Gastrocnemius medialis (tissue), 4 donors: Measurements from ENCODE around the gene XPO5. TPM values are rescaled to one million over a fixed set of nuclear protein-coding genes. Genes with fewer than 3 reads are reported as not detected.
"Not testable (repeated sequence)": the region's sequence is repeated elsewhere in the genome, so short reads cannot be mapped to it uniquely, and the experiment has no call there.

Experiments used
- ATAC-seq, 2 donors: fragments of 150-250 bp; one replicate each; pipeline ENCODE4 v1.9.1; 2016
- DNase-seq, 2 donors: peaks; one replicate each; pipeline ENCODE4 v3.0.0-alpha.2; 2019
- H3K27ac ChIP-seq, 4 donors: fragments of 200-600 bp; sonication (generic); 1 replicate in 1 of 4; 2 replicates in 3 of 4; pipeline ENCODE4 v1.5.1; 2016 to 2018; ENCODE audit warnings: mild to moderate bottlenecking in 2 of 4, moderate library complexity in 1 of 4
- H3K27me3 ChIP-seq, 3 donors: fragments of 200-600 bp; sonication (generic) in 2 of 3; 1 replicate in 1 of 3; 2 replicates in 2 of 3; pipeline versions ENCODE4 v1.5.1 to v1.6.0; 2016 to 2019; ENCODE audit warnings: mild to moderate bottlenecking in 1 of 3, moderate library complexity in 1 of 3
- H3K36me3 ChIP-seq, 2 donors: fragments of 200-600 bp; sonication (generic) in 1 of 2; one replicate each; pipeline ENCODE4 v1.5.1; 2017 to 2018
- H3K4me1 ChIP-seq, 2 donors: fragments of 200-600 bp; sonication (generic) in 1 of 2; one replicate each; pipeline ENCODE4 v1.5.1; 2016 to 2017; ENCODE audit warnings: mild to moderate bottlenecking in 2 of 2
- H3K4me3 ChIP-seq, 4 donors: fragments of 200-600 bp; sonication (generic) in 3 of 4; 1 replicate in 1 of 4; 2 replicates in 3 of 4; pipeline ENCODE4 v1.5.1; 2016 to 2019; ENCODE audit warnings: mild to moderate bottlenecking in 2 of 4
- H3K9me3 ChIP-seq, 3 donors: fragments of 200-600 bp; sonication (generic) in 2 of 3; 1 replicate in 1 of 3; 2 replicates in 2 of 3; pipeline ENCODE4 v1.5.1; 2016 to 2019
- POLR2A ChIP-seq, 2 donors: fragments of 450-650 bp; IDR thresholded peaks; one replicate each; pipeline ENCODE4 v1.6.1; 2017; ENCODE audit warnings: antibody characterized with exemption in 2 of 2, mild to moderate bottlenecking in 2 of 2, moderate library complexity in 2 of 2
- in situ Hi-C, 4 donors: fragments of 200-750 bp; cut with MboI; loops; one replicate each; pipeline versions ENCODE4 v1.15.0 to v1.8.0; 2017; ENCODE audit warnings: low sequenced_read_pairs in 4 of 4
- intact Hi-C: fragments of 100-400 bp; cut with DNase I; formaldehyde crosslinking; loops from one replicate; pipeline ENCODE4 v1.15.1; 2023; ENCODE audit warnings: low total_unique reads
- total RNA-seq, 4 donors: library from RNA; depleted of rRNA; stranded (reverse); fragments of >200 nt; gene quantifications; one replicate each; pipeline versions ENCODE4 v1.1.0 to v1.2.3, GENCODE V29; 2016
- TF ChIP-seq, protein P1 (sequence below), 5 experiments: fragments of 450-650 bp in 3 of 5; fragments of 200-600 bp in 2 of 5; sonication (generic) in 2 of 5; IDR thresholded peaks in 4 of 5; conservative IDR thresholded peaks in 1 of 5; 1 replicate in 4 of 5; 2 replicates in 1 of 5; pipeline ENCODE4 v1.5.1; 2016 to 2019; ENCODE audit warnings: antibody characterized with exemption in 5 of 5, mild to moderate bottlenecking in 3 of 5, moderate library complexity in 3 of 5

The XPO5 gene
- total RNA-seq, 4 donors from 2014 or later, result 11.8 to 21.8 (median 16.6) TPM

DNA sequence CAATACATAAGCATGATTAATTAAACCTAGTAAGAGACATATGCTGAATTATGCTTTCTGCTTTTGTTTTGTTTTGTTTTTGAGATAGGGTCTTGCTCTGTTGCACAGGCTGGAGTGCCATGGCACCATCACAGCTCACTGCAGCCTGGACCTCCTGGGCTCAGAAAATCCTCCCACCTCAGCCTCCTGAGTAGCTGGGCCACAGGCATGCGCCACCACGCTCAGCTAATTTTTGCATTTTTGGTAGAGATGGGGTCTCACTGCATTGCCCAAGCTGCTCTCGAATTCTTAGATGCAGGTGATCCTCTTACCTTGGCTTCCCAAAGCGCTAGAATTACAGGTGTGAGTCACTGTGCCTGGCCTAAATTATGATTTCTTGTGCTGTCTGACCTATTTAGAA, 3.8 kb downstream of the XPO5 start:
- no peak for DNase-seq
- TF ChIP-seq POLR2A (IDR thresholded peaks at IDR 0.05), result no peak
- TF ChIP-seq, protein P1, sequence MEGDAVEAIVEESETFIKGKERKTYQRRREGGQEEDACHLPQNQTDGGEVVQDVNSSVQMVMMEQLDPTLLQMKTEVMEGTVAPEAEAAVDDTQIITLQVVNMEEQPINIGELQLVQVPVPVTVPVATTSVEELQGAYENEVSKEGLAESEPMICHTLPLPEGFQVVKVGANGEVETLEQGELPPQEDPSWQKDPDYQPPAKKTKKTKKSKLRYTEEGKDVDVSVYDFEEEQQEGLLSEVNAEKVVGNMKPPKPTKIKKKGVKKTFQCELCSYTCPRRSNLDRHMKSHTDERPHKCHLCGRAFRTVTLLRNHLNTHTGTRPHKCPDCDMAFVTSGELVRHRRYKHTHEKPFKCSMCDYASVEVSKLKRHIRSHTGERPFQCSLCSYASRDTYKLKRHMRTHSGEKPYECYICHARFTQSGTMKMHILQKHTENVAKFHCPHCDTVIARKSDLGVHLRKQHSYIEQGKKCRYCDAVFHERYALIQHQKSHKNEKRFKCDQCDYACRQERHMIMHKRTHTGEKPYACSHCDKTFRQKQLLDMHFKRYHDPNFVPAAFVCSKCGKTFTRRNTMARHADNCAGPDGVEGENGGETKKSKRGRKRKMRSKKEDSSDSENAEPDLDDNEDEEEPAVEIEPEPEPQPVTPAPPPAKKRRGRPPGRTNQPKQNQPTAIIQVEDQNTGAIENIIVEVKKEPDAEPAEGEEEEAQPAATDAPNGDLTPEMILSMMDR (IDR thresholded peaks at IDR 0.05 in 4 of 5, conservative IDR thresholded peaks at IDR 0.05 in 1 of 5), result no peak
- H3K27ac ChIP-seq, result no peak overlapping the region
- H3K9me3 ChIP-seq, result no peaks in the 10 kb centered on the region
- intact Hi-C loops, result no loop called here
- no peaks in the 10 kb centered on the region for H3K27me3 ChIP-seq
- H3K4me1 ChIP-seq, result peaks cover 14 to 15% of the 10 kb centered on the region in 2 donors
- peaks cover 0 to 62% of the 10 kb centered on the region in 2 donors for H3K36me3 ChIP-seq
- H3K4me3 ChIP-seq, result no peak overlapping the region
- in situ Hi-C loops, result loop anchor here in 2 of 4 donors (25.0 kb wide), 1 partner anchor 935 kb away; no protein-coding TSS in a partner anchor
- no peak for ATAC-seq

DNA sequence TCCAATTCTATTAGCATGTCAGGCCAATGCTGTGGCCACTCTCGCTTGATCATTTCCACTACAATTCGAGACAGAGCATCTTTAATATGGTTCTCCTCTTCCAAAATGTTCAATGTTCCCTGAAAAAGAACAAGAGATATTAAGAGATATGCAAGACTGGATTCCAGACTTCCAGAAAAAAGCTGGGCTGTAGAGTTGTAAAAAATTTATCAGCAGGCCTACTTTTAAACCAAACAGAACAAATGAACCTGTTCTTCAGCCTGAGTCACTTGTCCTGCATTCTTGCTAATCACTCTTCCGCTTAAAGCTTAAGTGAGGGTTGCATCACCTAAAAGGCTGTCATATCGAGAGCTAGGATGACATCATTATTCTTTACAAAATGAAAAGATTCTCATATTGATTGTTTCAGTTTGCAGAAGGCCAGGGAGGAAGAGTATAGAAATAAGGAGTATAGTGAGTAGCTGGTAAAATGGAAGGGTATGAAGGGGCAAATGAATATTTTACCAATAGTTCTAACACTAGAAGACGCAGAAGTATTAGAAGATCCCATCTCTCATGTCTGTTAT, 4.9 kb downstream of the XPO5 start:
- no peak overlapping the region for H3K4me3 ChIP-seq
- TF ChIP-seq, protein P1 (IDR thresholded peaks at IDR 0.05 in 4 of 5, conservative IDR thresholded peaks at IDR 0.05 in 1 of 5), result no peak
- TF ChIP-seq POLR2A (IDR thresholded peaks at IDR 0.05), result no peak
- in situ Hi-C loops, result loop anchor here in 2 of 4 donors (25.0 kb wide), 1 partner anchor 934 kb away; no protein-coding TSS in a partner anchor
- H3K9me3 ChIP-seq, result no peaks in the 10 kb centered on the region
- intact Hi-C loops, result no loop called here
- H3K36me3 ChIP-seq, result peaks cover 0 to 72% of the 10 kb centered on the region in 2 donors
- no peaks in the 10 kb centered on the region for H3K27me3 ChIP-seq
- H3K27ac ChIP-seq, result no peak overlapping the region
- ATAC-seq (no peak), DNase-seq (no peak)
- H3K4me1 ChIP-seq, result peaks cover 8 to 9% of the 10 kb centered on the region in 2 donors

DNA sequence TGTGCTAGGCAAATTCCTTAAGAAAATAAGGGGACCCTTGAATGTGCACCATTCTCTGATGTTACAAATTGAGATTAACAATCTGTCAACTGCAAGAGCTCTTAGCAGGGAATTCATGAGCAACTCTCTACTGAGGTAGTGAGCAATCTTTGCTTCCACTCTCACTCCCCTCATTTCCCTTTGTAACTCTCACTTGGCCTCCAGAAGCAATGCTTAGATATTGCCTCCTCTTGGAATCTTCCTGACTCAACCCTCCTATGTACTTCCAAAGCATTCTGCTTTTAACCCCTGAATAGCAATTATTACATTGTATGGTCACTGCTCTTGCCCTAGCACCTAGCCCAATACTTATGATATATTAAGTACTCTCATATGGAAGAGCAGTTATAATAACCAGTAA, 16.5 kb downstream of the XPO5 start:
- TF ChIP-seq, protein P1 (IDR thresholded peaks at IDR 0.05 in 4 of 5, conservative IDR thresholded peaks at IDR 0.05 in 1 of 5), result no peak
- no peak for TF ChIP-seq POLR2A (IDR thresholded peaks at IDR 0.05)
- Histone ChIP-seq H3K9me3 (no peaks in the 10 kb centered on the region), H3K27ac (no peak overlapping the region), H3K36me3 (peaks cover 5 to 98% of the 10 kb centered on the region in 2 donors), H3K27me3 (no peaks in the 10 kb centered on the region), H3K4me3 (no peak overlapping the region), H3K4me1 (no peaks in the 10 kb centered on the region)
- intact Hi-C loops (no loop called here), in situ Hi-C loops (loop anchor here in 2 of 4 donors (25.0 kb wide), 1 partner anchor 922 kb away; no protein-coding TSS in a partner anchor)
- DNase-seq, result no peak
- ATAC-seq, result no peak

DNA sequence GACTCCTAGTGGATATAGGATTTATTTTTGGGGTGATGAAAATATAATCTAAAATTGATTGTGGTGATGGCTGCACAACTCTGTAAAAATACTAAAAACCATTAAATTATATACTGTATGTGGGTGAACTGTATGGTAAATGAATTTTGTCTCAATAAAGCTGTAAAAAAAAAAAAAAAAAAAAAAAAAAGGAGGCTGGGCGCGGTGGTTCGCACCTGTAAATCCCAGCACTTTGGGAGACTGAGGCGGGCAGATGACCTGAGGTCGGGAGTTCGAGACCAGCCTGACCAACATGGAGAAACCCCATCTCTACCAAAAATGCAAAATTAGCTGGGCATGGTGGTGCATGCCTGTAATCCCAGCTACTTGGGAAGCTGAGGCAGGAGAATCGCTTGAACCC, 18.2 kb downstream of the XPO5 start:
- H3K27me3 ChIP-seq, ATAC-seq, DNase-seq, H3K4me3 ChIP-seq, H3K9me3 ChIP-seq, H3K27ac ChIP-seq, H3K4me1 ChIP-seq, intact Hi-C loops: not testable (repeated sequence)
- peaks cover 5 to 98% of the 10 kb centered on the region in 2 donors for H3K36me3 ChIP-seq
- in situ Hi-C loops, result loop anchor here in 2 of 4 donors (25.0 kb wide), 1 partner anchor 920 kb away; no protein-coding TSS in a partner anchor

DNA sequence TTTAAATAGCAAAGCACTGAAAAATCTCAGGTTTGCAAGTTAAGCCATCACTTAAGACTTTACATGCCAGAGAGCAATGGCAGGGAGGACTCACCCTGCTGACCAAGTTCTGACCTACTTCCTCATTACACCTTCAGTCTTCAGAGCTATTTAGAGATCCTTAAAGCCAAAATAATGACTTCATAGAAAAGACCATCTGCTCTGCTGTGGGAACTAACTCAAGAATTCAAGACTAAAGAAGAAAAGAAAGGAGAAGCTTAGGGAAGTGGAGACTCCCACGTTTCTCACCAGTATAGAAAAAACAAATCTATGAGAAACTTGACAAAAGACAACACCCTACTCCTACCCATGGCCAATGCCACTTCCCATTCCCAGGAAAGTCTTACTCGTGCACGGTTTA, 28.6 kb downstream of the XPO5 start:
- ATAC-seq, result no peak
- in situ Hi-C loops, result no loop called here
- intact Hi-C loops, result no loop called here
- Histone ChIP-seq H3K27me3 (no peaks in the 10 kb centered on the region), H3K4me1 (no peaks in the 10 kb centered on the region), H3K36me3 (peaks cover 0 to 96% of the 10 kb centered on the region in 2 donors), H3K9me3 (no peaks in the 10 kb centered on the region), H3K27ac (no peak overlapping the region), H3K4me3 (no peak overlapping the region)
- DNase-seq, result no peak
- TF ChIP-seq, protein P1 (IDR thresholded peaks at IDR 0.05 in 4 of 5, conservative IDR thresholded peaks at IDR 0.05 in 1 of 5), result no peak
- no peak for TF ChIP-seq POLR2A (IDR thresholded peaks at IDR 0.05)
